ENCODE results near the gene ATP1B1. TPM values are rescaled to one million over a fixed set of nuclear protein-coding genes. Genes with fewer than 3 reads are reported as not detected.
A peak's percentile ranks its signal among the peaks of the same experiment; 100 is the strongest.

Gene ATP1B1
- total RNA-seq, 1 donor from 2014 or later: 76.4 TPM

- Mint-ChIP-seq H3K27me3 (ENCODE audit: low read depth) (no peaks in the 10 kb centered on the region), H3K9me3 (no peaks in the 10 kb centered on the region), H3K27ac (peak overlapping the region; percentile 86), H3K4me3 (peak overlapping the region; percentile 84), H3K4me1 (peaks cover 59% of the 10 kb centered on the region), H3K36me3 (peaks cover 8% of the 10 kb centered on the region)
- TF ChIP-seq CTCF (IDR thresholded peaks at IDR 0.05; ENCODE audit: unreplicated experiment): no peak
- DNase-seq (ENCODE audit: low spot score in 2 of 2, unreplicated experiment in 2 of 2): no peak
Observed at GRCh38 chr1:169107603-169108208, 1.2 kb downstream of the ATP1B1 start.

- TF ChIP-seq CTCF (IDR thresholded peaks at IDR 0.05; ENCODE audit: unreplicated experiment): no peak
- Mint-ChIP-seq H3K9me3 (no peaks in the 10 kb centered on the region), H3K27ac (peak overlapping the region; percentile 86), H3K4me1 (peaks cover 60% of the 10 kb centered on the region), H3K27me3 (ENCODE audit: low read depth) (no peaks in the 10 kb centered on the region), H3K4me3 (peak overlapping the region; percentile 84), H3K36me3 (peaks cover 9% of the 10 kb centered on the region)
- DNase-seq (ENCODE audit: low spot score in 2 of 2, unreplicated experiment in 2 of 2): no peak
Observed at GRCh38 chr1:169108223-169108622, 1.7 kb downstream of the ATP1B1 start.

GRCh38 chr1:169108863-169109560, 2.5 kb downstream of the ATP1B1 start:
- Mint-ChIP-seq H3K36me3 (peaks cover 9% of the 10 kb centered on the region), H3K27ac (peak overlapping the region; percentile 86), H3K9me3 (no peaks in the 10 kb centered on the region), H3K27me3 (ENCODE audit: low read depth) (no peaks in the 10 kb centered on the region), H3K4me1 (peaks cover 66% of the 10 kb centered on the region), H3K4me3 (peak overlapping the region; percentile 84)
- no peak for TF ChIP-seq CTCF (IDR thresholded peaks at IDR 0.05; ENCODE audit: unreplicated experiment)
- no peak for DNase-seq (ENCODE audit: low spot score in 2 of 2, unreplicated experiment in 2 of 2)

GRCh38 chr1:169109561-169110134, 3.2 kb downstream of the ATP1B1 start:
- peak overlapping the region; percentile 86 for H3K27ac Mint-ChIP-seq
- peaks cover 12% of the 10 kb centered on the region for H3K36me3 Mint-ChIP-seq
- H3K4me3 Mint-ChIP-seq: peak overlapping the region; percentile 84
- H3K27me3 Mint-ChIP-seq (ENCODE audit: low read depth): no peaks in the 10 kb centered on the region
- no peak for DNase-seq (ENCODE audit: low spot score in 2 of 2, unreplicated experiment in 2 of 2)
- H3K4me1 Mint-ChIP-seq: peaks cover 68% of the 10 kb centered on the region
- TF ChIP-seq CTCF (IDR thresholded peaks at IDR 0.05; ENCODE audit: unreplicated experiment): no peak
- H3K9me3 Mint-ChIP-seq: no peaks in the 10 kb centered on the region

GRCh38 chr1:169110236-169110635, 3.7 kb downstream of the ATP1B1 start:
- Mint-ChIP-seq H3K27me3 (ENCODE audit: low read depth) (no peaks in the 10 kb centered on the region), H3K4me1 (peaks cover 64% of the 10 kb centered on the region), H3K27ac (peak overlapping the region; percentile 86), H3K9me3 (no peaks in the 10 kb centered on the region), H3K36me3 (peaks cover 12% of the 10 kb centered on the region), H3K4me3 (peak overlapping the region; percentile 84)
- no peak for DNase-seq (ENCODE audit: low spot score in 2 of 2, unreplicated experiment in 2 of 2)
- no peak for TF ChIP-seq CTCF (IDR thresholded peaks at IDR 0.05; ENCODE audit: unreplicated experiment)
